Embryonic facial prominence (tissue), 1 donor: Measurements from ENCODE around the gene CFAP107.
"Not testable (repeated sequence)": the region's sequence is repeated elsewhere in the genome, so short reads cannot be mapped to it uniquely, and the experiment has no call there.

ENCODE experiments used
- DNase-seq: peaks from one replicate; pipeline ENCODE4 v3.0.0-alpha.2; 2016; ENCODE audit errors: extremely low spot score

CFAP107 gene

GRCh38 chr1:12778061-12778460 is 32.1 kb downstream of the CFAP107 start:
- DNase-seq, result no peak

- no peak for DNase-seq
These were observed 32.9 kb downstream of the CFAP107 start for GRCh38 chr1:12778907-12779306.

- DNase-seq, result not testable (repeated sequence)
These were observed 35.5 kb downstream of the CFAP107 start for GRCh38 chr1:12781488-12781887.

DNA sequence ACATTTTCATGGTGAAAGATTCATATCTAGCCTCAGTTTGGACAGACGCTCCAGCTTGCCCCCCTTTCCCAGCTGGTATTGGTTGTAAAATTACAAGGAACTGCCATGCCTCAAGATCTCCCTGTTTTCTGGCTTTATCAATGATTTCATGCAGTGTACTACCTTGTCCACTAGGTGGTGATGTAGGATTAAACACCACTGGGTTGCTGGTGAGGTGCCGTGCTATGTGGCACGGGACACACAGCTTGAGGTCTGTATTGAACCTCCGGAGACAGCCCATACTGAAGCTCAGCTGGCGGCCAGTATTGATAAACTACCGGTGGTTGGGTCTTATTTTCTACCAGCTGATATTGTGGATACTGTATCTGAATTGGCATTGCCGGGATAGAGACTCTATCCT is 37.8 kb downstream of the CFAP107 start:
- DNase-seq, result not testable (repeated sequence)

- not testable (repeated sequence) for DNase-seq
These were observed 38.7 kb downstream of the CFAP107 start for GRCh38 chr1:12784729-12785128.

DNA sequence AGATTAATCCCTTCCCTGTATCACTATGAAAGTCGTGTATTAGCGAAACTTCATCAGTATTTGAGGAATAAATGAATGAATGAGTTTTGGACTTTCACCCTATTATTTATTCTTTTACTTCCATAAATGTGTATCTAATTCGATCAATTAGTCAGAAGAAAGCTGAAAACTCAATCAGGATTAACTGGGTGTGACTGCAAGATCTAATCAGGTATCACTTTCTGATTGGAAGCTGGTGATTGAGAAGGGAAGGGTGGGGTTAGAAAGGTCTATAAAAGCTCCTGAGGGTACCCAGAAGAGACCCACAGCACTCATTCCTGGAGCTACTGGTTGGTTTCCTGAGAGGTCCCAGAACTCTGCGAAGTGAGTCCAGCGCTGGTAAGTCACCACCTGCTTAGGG is 45.1 kb downstream of the CFAP107 start, which contains the start of gene PRAMEF1:
PRAMEF1 (plus strand) TSS at position 301 of the 400 bp plus-strand sequence. CDS start 1,831 bp downstream, outside the sequence.
- DNase-seq, result not testable (repeated sequence)

- no peak for DNase-seq
These were observed 52.9 kb downstream of the CFAP107 start for GRCh38 chr1:12798911-12799310.

- no peak for DNase-seq
These were observed 53.7 kb downstream of the CFAP107 start for GRCh38 chr1:12799730-12800129.

- DNase-seq, result no peak
These were observed 63.9 kb downstream of the CFAP107 start for GRCh38 chr1:12809933-12810332.

DNA sequence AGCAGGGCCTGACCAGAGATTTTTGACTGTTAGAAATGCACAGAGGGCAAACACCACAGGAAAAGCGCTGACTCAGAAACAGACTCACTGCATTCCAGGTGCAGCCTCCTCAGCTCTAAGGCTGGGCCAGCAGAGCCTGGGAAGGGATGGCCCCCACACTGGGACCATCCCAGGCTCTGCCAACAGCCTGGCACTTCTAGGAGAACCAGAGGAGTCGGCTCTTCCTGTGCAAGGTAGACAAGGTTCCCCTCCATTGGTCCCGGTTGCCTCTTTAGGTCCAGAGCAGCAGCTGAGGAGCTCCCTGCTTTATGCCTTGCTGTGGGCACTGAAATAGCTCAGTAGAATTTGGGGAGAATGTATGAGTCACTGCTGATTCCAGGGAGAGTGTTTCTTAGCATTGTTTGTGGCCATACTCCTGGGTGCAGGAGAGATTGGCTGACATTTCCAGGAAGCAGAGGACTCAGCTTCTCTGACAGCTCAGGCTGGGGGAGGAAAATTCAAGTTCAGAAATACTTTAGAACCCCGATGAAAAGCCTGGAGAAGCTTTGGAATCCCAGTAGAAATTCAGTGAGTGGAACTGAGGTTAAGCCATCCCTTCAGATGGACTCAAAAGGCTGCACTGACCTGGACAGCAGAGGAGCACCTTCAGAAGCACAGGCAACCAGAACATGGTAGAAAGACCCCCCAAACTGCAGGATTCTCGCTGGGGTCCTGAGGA is 64.8 kb downstream of the CFAP107 start:
- DNase-seq, result no peak

DNA sequence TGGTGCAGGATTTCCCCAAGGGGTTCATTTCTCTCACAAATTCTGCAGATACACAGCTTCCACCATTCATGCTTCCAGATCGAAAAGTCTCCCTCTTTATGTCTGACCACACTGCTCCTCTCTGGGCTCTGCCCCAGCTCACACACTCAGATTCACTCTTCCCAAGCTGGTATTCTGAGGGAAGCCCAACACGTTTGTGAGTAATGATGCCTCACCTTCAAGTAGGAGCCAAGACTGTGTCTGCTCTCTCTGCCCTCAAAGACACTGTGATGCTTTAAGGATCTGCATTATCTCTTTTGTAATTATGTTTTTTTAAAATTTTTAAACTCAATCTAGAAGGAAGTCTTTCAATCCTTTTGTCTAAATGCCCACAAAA is 65.4 kb downstream of the CFAP107 start:
- DNase-seq, result no peak
